Measurements from ENCODE around the gene CDYL2.

CDYL2 gene

GRCh38 chr16:80846275-80846674, 41.9 kb upstream of the CDYL2 start:
- no peak for TF ChIP-seq ZFX (IDR thresholded peaks at IDR 0.05)
- TF ChIP-seq CTCF (conservative IDR thresholded peaks at IDR 0.05): no peak
- H3K27ac ChIP-seq: no peak overlapping the region

- no peak overlapping the region for H3K27ac ChIP-seq
- TF ChIP-seq ZFX (IDR thresholded peaks at IDR 0.05) (no peak), CTCF (conservative IDR thresholded peaks at IDR 0.05) (no peak)
Measured at GRCh38 chr16:80844395-80844794, 40.0 kb upstream of the CDYL2 start.

GRCh38 chr16:80841231-80841630, 36.8 kb upstream of the CDYL2 start:
- no peak for TF ChIP-seq CTCF (conservative IDR thresholded peaks at IDR 0.05)
- TF ChIP-seq ZFX (IDR thresholded peaks at IDR 0.05): no peak
- no peak overlapping the region for H3K27ac ChIP-seq

- H3K27ac ChIP-seq: peak overlapping the region; percentile 88
- TF ChIP-seq CTCF (conservative IDR thresholded peaks at IDR 0.05) (no peak), ZFX (IDR thresholded peaks at IDR 0.05) (no peak)
Measured at GRCh38 chr16:80837533-80838147, 33.2 kb upstream of the CDYL2 start.

GRCh38 chr16:80836846-80837245, 32.4 kb upstream of the CDYL2 start:
- TF ChIP-seq ZFX (IDR thresholded peaks at IDR 0.05): no peak
- no peak for TF ChIP-seq CTCF (conservative IDR thresholded peaks at IDR 0.05)
- H3K27ac ChIP-seq: peak overlapping the region; percentile 98

- H3K27ac ChIP-seq: peak overlapping the region; percentile 98
- no peak for TF ChIP-seq ZFX (IDR thresholded peaks at IDR 0.05)
- no peak for TF ChIP-seq CTCF (conservative IDR thresholded peaks at IDR 0.05)
Measured at GRCh38 chr16:80836202-80836601, 31.8 kb upstream of the CDYL2 start.

- TF ChIP-seq CTCF (conservative IDR thresholded peaks at IDR 0.05) (no peak), ZFX (IDR thresholded peaks at IDR 0.05) (no peak)
- H3K27ac ChIP-seq: no peak overlapping the region
Measured at GRCh38 chr16:80831039-80831438, 26.6 kb upstream of the CDYL2 start.

Measured in C4-2B (cell line).